GM19328 (cell line): ENCODE measurements around the gene C2CD2L.
"Not testable (repeated sequence)": the region's sequence is repeated elsewhere in the genome, so short reads cannot be mapped to it uniquely, and the experiment has no call there.

Source experiments
- ATAC-seq: cut with Tn5 transposase; IDR thresholded peaks from one replicate; pipeline ENCODE4 v1.9.1; 2021; ENCODE audit warnings: mild to moderate bottlenecking, moderate library complexity; ENCODE audit not compliant: unreplicated experiment

Gene C2CD2L

GRCh38 chr11:119149018-119149785 is 42.1 kb downstream of the C2CD2L start, which contains the start of gene ABCG4:
Gene ABCG4 (plus strand): TSS chr11:119149052. CDS start chr11:119149966, 914 bp downstream.
- ATAC-seq = no peak

GRCh38 chr11:119149786-119150275 is 42.7 kb downstream of the C2CD2L start:
- ATAC-seq = no peak

DNA sequence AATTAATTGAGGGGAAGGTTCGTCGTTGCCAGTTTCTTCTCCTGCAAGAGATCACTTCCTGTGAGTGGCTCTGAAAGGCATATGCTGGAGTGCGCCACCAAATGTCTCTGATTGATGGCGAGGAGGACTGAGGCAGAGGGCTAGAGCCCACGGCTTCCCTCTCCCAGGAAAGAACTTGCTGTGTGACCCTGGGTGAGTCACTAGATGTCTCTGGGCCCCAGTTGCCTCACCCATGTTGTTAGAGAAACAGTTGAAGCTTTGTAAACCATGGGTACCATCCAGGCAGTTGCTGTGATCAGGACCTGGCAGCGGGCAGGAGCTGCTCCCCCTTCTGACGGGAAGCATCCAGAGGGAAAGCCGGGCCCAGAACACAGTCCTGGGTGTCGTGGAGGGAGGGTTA is 44.9 kb downstream of the C2CD2L start:
- no peak for ATAC-seq

DNA sequence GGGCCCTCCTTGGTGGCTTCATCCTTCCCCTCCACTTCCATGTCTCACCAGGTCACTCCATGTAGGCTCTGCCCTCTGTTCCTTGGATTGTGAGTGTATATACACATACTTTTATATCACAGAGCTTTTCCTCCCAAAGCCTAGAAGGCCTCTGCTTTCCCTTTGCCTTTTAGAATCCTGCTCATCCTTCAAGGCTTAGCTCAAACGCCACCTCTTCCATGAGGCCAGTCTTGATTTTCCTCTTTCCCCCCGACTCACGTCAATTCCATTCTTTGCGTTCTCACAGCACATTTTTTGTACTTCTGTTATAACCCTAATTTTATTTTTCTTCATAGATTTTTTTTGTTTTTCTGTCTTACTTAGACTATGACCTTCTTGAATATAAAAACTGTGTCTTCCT is 45.5 kb downstream of the C2CD2L start:
- no peak for ATAC-seq

GRCh38 chr11:119153049-119153818 is 46.1 kb downstream of the C2CD2L start:
- ATAC-seq = no peak

- ATAC-seq = no peak
Measured at GRCh38 chr11:119154178-119154577, 47.0 kb downstream of the C2CD2L start.

GRCh38 chr11:119155733-119156492 is 48.8 kb downstream of the C2CD2L start:
- no peak for ATAC-seq

DNA sequence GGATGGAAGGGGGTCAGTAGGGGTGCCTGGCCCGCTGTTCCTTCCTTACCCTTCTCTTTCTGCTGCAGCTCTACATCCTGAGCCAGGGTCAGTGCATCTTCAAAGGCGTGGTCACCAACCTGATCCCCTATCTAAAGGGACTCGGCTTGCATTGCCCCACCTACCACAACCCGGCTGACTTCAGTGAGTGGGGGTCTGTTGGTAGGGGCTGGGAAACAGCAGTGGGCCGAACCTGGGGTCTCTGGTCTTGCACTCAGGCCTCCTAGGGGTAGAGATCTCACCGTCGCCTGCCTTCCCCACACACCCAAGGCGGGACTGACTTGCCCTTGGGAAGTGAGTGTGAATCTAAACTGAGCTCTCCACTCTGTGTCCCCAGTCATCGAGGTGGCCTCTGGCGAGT is 49.4 kb downstream of the C2CD2L start:
- ATAC-seq = no peak

DNA sequence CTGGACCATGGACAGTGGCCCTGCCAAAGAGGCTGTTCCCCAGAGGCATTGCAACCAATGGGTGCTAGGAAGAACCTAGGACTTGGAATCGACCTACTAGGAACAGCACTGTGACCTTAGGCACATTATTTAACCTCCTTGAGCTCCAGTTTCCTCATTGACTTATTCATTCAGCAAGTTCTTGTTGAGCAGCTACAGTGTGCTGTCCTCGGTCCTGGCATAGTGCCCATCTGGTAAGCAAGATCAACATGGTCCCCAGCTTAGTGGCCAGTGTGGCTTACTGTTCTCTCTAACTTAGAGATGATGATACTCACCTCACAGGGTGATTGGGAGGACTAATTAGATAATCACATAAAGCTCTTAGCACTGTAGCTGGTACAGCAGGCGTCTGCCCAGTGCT is 49.9 kb downstream of the C2CD2L start:
- ATAC-seq = no peak

DNA sequence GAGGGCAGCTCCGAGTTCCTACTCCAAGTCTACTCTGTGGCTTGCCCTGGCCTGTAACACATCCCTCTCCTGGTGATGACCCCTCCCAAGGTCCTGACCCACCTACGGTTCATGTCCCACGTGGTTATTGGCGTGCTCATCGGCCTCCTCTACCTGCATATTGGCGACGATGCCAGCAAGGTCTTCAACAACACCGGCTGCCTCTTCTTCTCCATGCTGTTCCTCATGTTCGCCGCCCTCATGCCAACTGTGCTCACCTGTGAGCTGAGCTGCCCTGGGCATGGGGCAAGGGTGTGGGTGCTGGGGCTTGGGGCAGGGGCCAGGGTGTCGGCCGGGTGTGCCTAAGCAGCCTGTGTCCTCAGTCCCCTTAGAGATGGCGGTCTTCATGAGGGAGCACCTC is 51.3 kb downstream of the C2CD2L start:
- ATAC-seq = no peak

- ATAC-seq = no peak
Measured at GRCh38 chr11:119160151-119160550, 53.0 kb downstream of the C2CD2L start.

GRCh38 chr11:119161871-119162270 is 54.7 kb downstream of the C2CD2L start:
- ATAC-seq = no peak

DNA sequence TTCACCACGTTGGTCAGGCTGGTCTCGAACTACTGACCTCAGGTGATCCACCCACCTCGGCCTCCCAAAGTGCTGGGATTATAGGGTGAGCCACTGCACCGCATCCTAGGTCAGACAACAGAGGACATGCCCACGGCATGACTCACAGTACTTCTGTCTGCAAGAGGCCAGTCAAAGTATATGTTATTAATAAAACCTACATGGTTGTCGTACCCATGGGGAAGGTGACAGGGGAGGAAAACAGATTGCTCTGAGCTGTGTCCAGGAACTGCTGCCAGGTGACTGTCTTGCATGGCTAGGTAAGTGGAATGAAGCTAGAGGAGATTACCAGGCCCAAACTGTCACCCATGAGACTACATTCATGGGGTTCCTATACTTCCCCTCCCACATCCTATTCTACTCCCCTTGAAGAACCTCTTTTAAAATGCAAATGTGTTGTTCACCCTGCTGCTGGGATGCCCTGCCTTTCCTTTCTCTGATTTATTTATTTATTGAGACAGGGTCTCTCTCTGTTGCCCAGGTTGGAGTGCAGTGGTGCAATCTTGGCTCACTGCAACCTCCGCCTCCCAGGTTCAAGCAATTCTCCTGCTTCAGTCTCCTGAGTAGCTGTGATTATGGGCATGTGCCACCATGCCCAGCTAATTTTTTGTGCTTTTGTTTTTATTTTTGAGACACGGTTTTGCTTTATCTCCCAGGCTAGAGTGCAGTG is 59.4 kb downstream of the C2CD2L start:
- no peak for ATAC-seq

- ATAC-seq = not testable (repeated sequence)
Measured at GRCh38 chr11:119167077-119167458, 59.9 kb downstream of the C2CD2L start.

DNA sequence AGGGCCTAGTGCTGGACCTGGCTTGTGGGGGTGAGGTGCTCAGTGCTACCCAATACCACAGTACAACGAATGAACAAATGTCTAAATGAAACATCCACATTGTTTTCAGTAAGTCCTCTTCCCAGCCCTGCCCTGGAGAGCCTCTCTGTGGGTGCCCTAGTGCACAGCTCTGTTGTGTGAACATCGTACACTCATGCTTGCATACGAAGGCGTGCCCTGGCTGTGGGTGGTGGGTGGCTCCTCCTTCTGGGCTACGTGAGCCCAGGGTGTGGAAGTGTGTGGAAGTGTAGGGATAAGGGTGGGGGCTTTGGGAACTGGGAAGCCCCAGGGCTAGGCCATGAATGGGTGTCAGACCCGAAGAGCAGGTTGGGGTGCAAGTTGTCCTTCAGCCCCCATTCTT is 60.8 kb downstream of the C2CD2L start:
- no peak for ATAC-seq
